GM23338 (cell line): Measurements from ENCODE around the gene POLK.

Experiments used
- CREB1 ChIP-seq: fragments of 250-450 bp; sonication (Bioruptor Pico); IDR thresholded peaks from 2 replicates; pipeline ENCODE4 v1.5.0; 2020; ENCODE audit warnings: low read depth, mild to moderate bottlenecking, moderate library complexity
- EZH2 ChIP-seq: fragments of 200-600 bp; sonication (generic); IDR thresholded peaks from one replicate; pipeline ENCODE4 v1.8.0; 2017; ENCODE audit warnings: antibody characterized with exemption, mild to moderate bottlenecking, low read depth; ENCODE audit not compliant: unreplicated experiment
- EZH2phosphoT487 ChIP-seq: fragments of 200-600 bp; sonication (generic); IDR thresholded peaks from one replicate; pipeline ENCODE4 v1.8.1; 2018; ENCODE audit warnings: antibody characterized with exemption; ENCODE audit not compliant: unreplicated experiment
- JUNB ChIP-seq: IDR thresholded peaks from one replicate; pipeline ENCODE4 v1.6.1; 2016; ENCODE audit warnings: antibody characterized with exemption; ENCODE audit not compliant: unreplicated experiment
- POLR2AphosphoS5 ChIP-seq: IDR thresholded peaks from 2 replicates; pipeline ENCODE4 v1.6.1; 2016; ENCODE audit warnings: antibody characterized with exemption, low read depth
- ZNF114 ChIP-seq: fragments of 250-450 bp; sonication (Bioruptor Pico); IDR thresholded peaks from 2 replicates; pipeline ENCODE4 v1.5.0; 2020; ENCODE audit warnings: mild to moderate bottlenecking, moderate library complexity
- TF ChIP-seq, protein P1 (sequence below), 2 experiments: fragments of 200-600 bp in 1 of 2; sonication (generic) in 1 of 2; conservative IDR thresholded peaks; 2 replicates each; pipeline versions ENCODE4 v1.5.1 to v1.6.1; 2016 to 2017; ENCODE audit warnings: antibody characterized with exemption in 2 of 2, low read depth in 2 of 2, mild to moderate bottlenecking in 2 of 2, moderate library complexity in 1 of 2
- TF ChIP-seq, protein P2 (sequence below): IDR thresholded peaks from 2 replicates; pipeline ENCODE4 v1.6.1; 2016; ENCODE audit warnings: antibody characterized with exemption
- TF ChIP-seq, protein P3 (sequence below): IDR thresholded peaks from one replicate; pipeline ENCODE4 v1.6.1; 2018; ENCODE audit warnings: antibody characterized with exemption; ENCODE audit not compliant: unreplicated experiment

DNA sequence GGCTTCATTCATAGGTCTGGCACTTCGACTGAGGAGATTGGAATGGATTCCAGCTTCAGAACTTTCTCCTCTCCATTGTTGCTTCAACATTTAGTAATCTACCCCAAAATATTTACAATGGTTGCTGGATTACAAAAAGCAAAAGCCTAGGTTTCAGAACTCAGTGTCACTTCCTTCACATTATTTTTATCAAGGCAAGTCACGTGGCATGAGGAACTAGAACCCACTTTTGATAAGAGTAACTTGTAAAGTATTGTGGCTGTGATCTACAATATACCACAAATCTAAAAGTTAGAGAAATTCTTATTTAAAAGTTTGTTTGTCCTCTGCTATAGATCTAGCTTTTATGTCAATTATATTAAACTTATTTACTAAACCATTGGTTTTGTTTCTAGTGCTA lies 59.9 kb downstream of the POLK start:
- TF ChIP-seq, protein P1, sequence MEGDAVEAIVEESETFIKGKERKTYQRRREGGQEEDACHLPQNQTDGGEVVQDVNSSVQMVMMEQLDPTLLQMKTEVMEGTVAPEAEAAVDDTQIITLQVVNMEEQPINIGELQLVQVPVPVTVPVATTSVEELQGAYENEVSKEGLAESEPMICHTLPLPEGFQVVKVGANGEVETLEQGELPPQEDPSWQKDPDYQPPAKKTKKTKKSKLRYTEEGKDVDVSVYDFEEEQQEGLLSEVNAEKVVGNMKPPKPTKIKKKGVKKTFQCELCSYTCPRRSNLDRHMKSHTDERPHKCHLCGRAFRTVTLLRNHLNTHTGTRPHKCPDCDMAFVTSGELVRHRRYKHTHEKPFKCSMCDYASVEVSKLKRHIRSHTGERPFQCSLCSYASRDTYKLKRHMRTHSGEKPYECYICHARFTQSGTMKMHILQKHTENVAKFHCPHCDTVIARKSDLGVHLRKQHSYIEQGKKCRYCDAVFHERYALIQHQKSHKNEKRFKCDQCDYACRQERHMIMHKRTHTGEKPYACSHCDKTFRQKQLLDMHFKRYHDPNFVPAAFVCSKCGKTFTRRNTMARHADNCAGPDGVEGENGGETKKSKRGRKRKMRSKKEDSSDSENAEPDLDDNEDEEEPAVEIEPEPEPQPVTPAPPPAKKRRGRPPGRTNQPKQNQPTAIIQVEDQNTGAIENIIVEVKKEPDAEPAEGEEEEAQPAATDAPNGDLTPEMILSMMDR (conservative IDR thresholded peaks at IDR 0.05; ENCODE audit: low read depth in 2 of 2): no peak
- TF ChIP-seq EZH2phosphoT487 (no peak), EZH2 (no peak), POLR2AphosphoS5 (no peak), JUNB (no peak), CREB1 (CRISPR knock-in tag) (no peak), ZNF114 (CRISPR knock-in tag) (no peak)
- TF ChIP-seq, protein P2, sequence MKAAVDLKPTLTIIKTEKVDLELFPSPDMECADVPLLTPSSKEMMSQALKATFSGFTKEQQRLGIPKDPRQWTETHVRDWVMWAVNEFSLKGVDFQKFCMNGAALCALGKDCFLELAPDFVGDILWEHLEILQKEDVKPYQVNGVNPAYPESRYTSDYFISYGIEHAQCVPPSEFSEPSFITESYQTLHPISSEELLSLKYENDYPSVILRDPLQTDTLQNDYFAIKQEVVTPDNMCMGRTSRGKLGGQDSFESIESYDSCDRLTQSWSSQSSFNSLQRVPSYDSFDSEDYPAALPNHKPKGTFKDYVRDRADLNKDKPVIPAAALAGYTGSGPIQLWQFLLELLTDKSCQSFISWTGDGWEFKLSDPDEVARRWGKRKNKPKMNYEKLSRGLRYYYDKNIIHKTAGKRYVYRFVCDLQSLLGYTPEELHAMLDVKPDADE: no peak
- TF ChIP-seq, protein P3, sequence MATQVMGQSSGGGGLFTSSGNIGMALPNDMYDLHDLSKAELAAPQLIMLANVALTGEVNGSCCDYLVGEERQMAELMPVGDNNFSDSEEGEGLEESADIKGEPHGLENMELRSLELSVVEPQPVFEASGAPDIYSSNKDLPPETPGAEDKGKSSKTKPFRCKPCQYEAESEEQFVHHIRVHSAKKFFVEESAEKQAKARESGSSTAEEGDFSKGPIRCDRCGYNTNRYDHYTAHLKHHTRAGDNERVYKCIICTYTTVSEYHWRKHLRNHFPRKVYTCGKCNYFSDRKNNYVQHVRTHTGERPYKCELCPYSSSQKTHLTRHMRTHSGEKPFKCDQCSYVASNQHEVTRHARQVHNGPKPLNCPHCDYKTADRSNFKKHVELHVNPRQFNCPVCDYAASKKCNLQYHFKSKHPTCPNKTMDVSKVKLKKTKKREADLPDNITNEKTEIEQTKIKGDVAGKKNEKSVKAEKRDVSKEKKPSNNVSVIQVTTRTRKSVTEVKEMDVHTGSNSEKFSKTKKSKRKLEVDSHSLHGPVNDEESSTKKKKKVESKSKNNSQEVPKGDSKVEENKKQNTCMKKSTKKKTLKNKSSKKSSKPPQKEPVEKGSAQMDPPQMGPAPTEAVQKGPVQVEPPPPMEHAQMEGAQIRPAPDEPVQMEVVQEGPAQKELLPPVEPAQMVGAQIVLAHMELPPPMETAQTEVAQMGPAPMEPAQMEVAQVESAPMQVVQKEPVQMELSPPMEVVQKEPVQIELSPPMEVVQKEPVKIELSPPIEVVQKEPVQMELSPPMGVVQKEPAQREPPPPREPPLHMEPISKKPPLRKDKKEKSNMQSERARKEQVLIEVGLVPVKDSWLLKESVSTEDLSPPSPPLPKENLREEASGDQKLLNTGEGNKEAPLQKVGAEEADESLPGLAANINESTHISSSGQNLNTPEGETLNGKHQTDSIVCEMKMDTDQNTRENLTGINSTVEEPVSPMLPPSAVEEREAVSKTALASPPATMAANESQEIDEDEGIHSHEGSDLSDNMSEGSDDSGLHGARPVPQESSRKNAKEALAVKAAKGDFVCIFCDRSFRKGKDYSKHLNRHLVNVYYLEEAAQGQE: no peak
